Motor neuron (in vitro differentiated cells): Measurements from ENCODE around the gene STK39. TPM values are rescaled to one million over a fixed set of nuclear protein-coding genes. Genes with fewer than 3 reads are reported as not detected.

Experiments
- ATAC-seq, 8 experiments: fragments of 200-7000 bp; cut with Tn5 transposase; replicated peaks in 6 of 8; 2 replicates each; pipeline ENCODE4 v1.8.0; 2021; ENCODE audit warnings: mild to moderate bottlenecking in 8 of 8, moderate library complexity in 8 of 8
- H3K27ac ChIP-seq, 2 donors: fragments of 250-450 bp; sonication (Bioruptor Pico); 2 replicates each; pipeline ENCODE4 v1.9.0; 2021; ENCODE audit warnings: antibody characterized with exemption in 2 of 2, mild to moderate bottlenecking in 2 of 2, moderate library complexity in 1 of 2
- H3K4me1 ChIP-seq, 2 donors: fragments of 250-450 bp; sonication (Bioruptor Pico); replicated peaks in 1 of 2; 2 replicates each; pipeline ENCODE4 v1.6.1; 2021; ENCODE audit warnings: antibody characterized with exemption in 2 of 2, mild to moderate bottlenecking in 2 of 2, moderate library complexity in 1 of 2
- H3K4me3 ChIP-seq, 5 donors: fragments of 250-450 bp; sonication (Bioruptor Pico); 2 replicates each; pipeline ENCODE4 v1.9.0; 2021; ENCODE audit warnings: antibody characterized with exemption in 5 of 5, mild to moderate bottlenecking in 5 of 5, moderate library complexity in 4 of 5
- whole genome bisulfite sequencing, 10 experiments: fragments of 450-650 bp; shearing (Covaris generic); methylation state at CpG; one replicate each; pipeline ENCODE4 v1.0.0; 2022; 5-methylcytosine and 5-hydroxymethylcytosine counted together
- in situ Hi-C, 9 experiments: fragments of 400-800 bp; cut with MboI; loops; one replicate each; pipeline ENCODE4 v1.15.0; 2021; ENCODE audit warnings: low sequenced_read_pairs in 9 of 9, low pct_unique_long_range_greater_than_20kb in 2 of 9; ENCODE audit not compliant: unreplicated experiment in 9 of 9
- total RNA-seq, 8 experiments: library from RNA; unstranded; fragments of 300-600 nt; gene quantifications; 2 replicates each; pipeline versions ENCODE4 v1.2.3 to v1.2.4, GENCODE V29; 2022

Gene STK39
- total RNA-seq, 8 experiments from 2014 or later: 12.3 to 43.3 (median 30.2) TPM

DNA sequence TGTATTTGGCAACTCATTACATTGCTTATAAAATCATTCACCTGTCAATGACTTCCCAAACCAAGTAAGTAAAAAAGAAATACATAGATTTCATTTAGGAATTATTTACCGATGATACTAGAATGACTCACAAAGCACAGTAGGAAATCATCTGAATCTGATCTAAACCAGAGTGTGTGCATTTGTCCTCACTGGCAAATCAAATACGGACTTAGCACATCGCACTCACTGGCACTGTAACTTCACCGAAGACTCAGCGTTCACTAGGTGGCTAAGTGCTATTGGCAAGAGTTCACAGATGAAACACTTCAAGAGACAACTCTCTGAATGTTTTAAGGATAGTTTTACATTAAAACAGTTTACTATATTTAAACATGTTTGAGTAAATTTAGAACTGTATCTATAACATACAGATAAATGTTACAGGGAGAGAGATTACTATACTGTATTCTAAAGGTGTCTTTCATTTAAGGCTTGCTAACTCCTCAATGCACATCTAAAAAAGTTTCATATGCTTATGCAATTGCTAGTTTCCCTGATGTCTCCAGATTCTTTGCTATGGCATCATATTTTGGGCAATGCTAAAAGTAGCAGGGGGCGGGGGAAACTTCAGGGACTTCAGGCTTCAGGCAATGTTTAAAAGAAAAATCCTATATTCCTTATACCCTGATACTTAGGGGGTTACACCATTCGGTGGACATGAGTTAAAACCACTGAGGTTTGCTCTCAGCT, 48.8 kb downstream of the STK39 start:
- H3K4me1 ChIP-seq: peaks cover 17 to 27% of the 10 kb centered on the region in 2 donors
- ATAC-seq: peak in 2 of 8 experiments; percentile 39 to 53
- H3K27ac ChIP-seq: no peak overlapping the region
- no peak overlapping the region for H3K4me3 ChIP-seq
- 16 to 94% (median 88%) methylated on average over 2 to 7 of the region's 7 CpGs for WGBS, 10 experiments
- in situ Hi-C loops: no loop called here

DNA sequence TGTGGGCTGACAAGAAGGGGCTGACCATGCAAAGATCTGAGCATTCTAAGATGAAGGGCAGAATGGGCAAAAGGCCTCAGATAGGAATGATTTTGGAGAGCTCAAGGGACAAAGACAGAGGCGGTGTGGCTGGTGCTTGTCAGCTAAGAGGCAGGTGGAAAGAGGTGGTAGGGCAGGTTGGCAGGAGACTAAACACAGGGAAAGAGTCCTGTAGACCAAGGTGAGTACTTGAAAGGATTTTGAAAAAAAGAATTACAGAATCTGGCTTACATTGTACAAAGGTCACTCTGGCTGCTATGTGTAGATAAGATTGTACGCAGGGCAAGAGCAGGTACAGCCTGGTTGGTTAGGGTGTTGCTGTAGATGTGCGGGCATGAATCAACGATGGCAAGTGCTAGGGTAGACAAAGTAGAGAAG, 50.6 kb downstream of the STK39 start:
- in situ Hi-C loops: no loop called here
- no peak overlapping the region for H3K27ac ChIP-seq
- ATAC-seq: no peak
- peaks cover 32 to 42% of the 10 kb centered on the region in 2 donors for H3K4me1 ChIP-seq
- H3K4me3 ChIP-seq: no peak overlapping the region
- WGBS, 10 experiments: 92 to 100% (median 100%) methylated on average over 2 to 4 of the region's 4 CpGs; no CpG with 5 or more reads in 3 of the 10 experiments

DNA sequence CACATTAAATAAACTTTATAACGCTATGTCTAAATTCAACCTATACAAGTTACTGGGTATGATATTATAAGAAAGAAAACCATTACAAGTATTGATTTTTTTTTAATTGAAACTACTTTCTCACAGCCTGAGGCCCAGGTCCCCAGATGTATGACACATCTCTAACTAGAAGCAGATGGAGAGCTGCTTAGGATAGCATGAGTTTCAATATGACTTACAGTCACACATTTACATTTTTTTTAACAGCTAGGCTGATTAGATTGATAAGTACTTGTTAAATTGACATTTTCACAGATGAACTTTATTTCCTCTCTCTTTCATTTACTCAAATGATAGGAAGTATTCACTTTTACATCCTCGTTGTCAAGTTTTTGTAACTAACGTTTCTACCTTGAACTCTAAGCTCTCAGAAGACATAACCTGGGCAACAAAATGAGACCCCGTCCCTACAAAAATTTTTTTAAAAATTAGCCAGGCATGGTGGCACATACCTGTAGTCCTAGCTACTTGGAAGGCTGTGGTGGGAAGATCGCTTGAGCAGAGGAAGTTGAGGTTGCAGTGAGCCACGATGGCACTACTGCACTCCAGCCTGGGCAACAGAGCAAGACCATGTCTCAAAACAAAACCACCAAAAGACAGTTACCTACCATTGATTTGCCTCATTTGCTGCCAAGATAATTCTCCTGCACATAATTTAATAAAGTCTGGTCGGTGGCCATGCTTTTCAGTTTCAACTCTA, 52.4 kb downstream of the STK39 start:
- peak in 4 of 8 experiments; percentile 2 to 52 (median 37) for ATAC-seq
- 58 to 100% (median 86%) methylated on average over 1 to 6 of the region's 7 CpGs; no CpG with 5 or more reads in 1 of the 10 experiments for WGBS, 10 experiments
- H3K4me1 ChIP-seq: peaks cover 32 to 45% of the 10 kb centered on the region in 2 donors
- in situ Hi-C loops: no loop called here
- no peak overlapping the region for H3K4me3 ChIP-seq
- no peak overlapping the region for H3K27ac ChIP-seq

DNA sequence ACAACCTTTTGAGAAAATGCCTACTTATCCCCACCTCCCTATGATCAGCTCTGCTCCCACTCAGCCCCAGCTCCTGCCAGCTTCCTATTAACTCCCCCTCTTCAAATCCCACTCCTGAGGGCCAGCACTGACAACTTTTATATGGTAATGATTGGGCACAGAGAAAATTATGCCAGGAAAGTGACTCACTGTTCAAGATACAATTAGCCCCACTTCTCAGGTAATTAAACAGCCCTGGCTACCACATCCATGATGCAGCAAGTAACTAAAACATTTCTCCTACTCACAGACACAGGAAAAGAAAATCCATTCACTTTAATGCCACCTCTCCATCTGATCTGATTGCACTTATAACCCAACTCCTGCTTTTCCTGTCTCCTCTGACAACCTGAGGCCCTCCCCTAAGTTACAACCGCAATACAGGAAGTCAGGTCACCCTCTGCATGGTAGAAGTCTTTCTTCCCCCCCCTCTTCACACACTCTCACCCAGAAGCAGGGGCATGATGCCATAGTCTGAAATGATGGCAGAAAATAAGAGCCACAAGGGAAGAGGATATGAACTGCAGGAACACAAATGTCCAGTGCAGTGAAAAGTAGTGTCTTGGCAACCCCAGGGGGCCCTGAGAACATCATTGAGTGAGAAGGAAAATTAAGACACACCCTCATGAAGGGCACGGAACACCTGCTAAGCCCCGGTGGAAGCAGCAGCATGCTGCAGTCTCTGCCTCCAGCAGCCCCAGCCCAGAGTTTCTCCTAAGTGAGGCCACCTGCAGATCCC, 54.4 kb downstream of the STK39 start:
- in situ Hi-C loops: no loop called here
- Histone ChIP-seq H3K4me1 (peaks cover 38 to 52% of the 10 kb centered on the region in 2 donors), H3K27ac (peak overlapping the region in 1 of 2 donors; percentile 46), H3K4me3 (no peak overlapping the region)
- peak in 5 of 8 experiments; percentile 27 to 78 (median 73) for ATAC-seq
- WGBS, 10 experiments: 20 to 84% (median 76%) methylated on average over 1 to 3 of the region's 3 CpGs; no CpG with 5 or more reads in 6 of the 10 experiments

DNA sequence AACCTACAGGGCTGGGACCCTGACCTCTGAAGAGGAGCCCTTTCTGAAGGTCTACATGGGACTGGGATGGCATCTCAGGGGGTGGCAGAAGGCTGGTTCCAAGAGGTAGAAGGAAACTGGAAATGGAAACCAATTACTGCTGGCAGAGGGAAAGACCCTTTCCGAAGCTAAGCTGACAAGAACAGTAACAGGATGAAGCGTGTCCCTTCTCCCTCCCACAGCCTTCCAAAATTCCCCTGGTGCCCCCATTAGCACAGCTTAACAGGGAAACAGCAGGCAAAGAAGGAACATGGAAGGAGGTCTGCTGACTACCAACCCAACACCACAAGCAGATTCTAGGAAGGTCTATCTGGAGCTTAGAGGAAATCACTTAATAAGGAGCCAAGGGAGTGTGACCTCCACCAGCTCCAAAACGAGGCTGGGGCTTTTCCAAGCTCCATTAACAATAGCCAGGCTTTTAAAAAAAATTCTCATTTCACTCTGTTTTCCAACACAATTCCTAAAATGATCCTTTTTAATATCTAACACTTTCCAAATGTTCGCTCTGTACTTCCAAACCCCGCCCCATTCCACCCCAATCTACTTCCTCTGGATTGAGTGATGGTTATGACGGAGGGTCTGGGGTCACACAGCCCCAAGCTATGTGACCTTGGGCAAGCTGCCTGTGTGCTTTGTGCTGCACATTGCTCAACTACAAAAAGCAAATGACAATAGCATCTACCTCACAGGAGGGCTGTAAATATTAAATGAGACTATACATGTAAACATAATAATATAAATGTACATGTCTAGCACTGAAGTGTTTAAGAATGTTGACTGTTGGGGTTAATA, 55.2 kb downstream of the STK39 start:
- 33 to 100% (median 92%) methylated on average over 1 to 5 of the region's 6 CpGs; no CpG with 5 or more reads in 1 of the 10 experiments for WGBS, 10 experiments
- Histone ChIP-seq H3K27ac (peak overlapping the region in 1 of 2 donors; percentile 26), H3K4me1 (peaks cover 41 to 56% of the 10 kb centered on the region in 2 donors), H3K4me3 (no peak overlapping the region)
- ATAC-seq: no peak
- in situ Hi-C loops: no loop called here

DNA sequence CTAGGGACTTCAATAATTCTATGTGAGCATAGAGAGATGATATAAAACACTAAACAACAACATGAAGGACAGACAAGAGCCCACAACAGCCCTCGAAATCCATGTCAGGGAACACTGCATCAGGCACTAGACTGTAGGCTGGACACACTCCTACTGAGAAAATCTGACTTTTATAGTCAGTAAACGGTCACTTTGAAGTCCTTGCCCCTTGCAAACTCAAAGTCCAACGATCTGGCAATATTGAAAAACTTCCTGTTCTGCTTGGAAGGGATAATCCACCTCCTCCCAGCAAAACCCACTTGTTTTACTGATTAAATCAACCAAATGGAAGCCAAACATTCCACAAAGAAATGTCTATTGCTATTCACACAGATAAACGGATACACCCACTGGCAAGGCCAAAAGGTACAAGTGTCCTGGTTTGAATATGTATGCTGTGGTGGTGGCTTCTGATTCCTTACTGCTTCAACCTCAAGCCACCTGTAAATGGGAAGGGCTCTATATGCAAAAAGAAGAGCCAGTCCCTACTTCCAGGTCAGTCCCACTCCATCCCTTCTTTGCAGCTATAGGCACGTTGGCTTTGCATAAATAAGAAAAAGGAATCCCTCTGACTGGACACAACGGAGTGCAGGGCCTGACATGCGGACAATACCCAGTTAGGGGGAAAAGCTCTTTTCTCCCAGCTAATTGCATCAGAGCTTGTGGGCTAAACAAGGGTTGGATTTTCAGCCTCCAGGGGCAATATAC, 56.6 kb downstream of the STK39 start:
- in situ Hi-C loops: no loop called here
- H3K27ac ChIP-seq: no peak overlapping the region
- H3K4me1 ChIP-seq: peaks cover 47 to 70% of the 10 kb centered on the region in 2 donors
- H3K4me3 ChIP-seq: no peak overlapping the region
- WGBS, 10 experiments: 4 to 100% (median 58%) methylated on average over 1 to 6 of the region's 7 CpGs; no CpG with 5 or more reads in 2 of the 10 experiments
- peak; percentile 7 to 89 (median 44) for ATAC-seq

DNA sequence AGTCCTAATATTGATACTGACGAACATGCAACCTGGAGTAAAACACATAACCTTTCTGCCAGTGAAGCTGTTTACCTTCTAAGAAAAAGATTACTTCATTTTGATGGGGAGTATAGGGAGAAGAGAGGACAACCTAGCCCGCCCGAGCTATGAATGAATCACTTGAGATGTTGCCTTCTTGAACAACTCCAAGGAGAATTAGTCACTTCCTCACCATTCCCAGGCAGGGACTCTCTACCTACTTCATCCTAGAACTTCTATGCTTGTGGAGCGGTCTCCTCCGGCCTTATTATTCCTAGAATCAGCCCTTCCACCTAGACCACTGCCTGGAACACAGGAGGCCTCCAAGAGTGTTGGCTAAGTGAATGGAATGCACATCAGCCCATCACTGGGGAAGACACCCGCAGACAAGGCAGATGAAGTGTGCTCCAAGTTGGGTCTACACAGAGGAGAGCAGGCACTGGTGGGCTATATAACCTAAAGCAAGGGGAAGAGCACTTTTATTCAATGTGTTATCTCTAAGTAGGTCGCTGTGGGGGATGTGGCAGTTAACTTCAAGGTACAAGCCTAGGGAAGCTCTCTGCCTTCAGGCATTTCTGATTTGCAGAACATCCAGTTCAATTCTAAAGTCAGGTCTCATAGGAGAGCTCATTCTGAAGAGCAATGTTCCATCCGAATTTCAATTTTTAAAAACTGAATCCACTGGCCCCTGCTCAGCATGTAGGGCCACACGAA, 57.4 kb downstream of the STK39 start:
- H3K27ac ChIP-seq: no peak overlapping the region
- H3K4me1 ChIP-seq: peaks cover 50 to 77% of the 10 kb centered on the region in 2 donors
- in situ Hi-C loops: no loop called here
- 36 to 100% (median 93%) methylated on average over 1 to 8 of the region's 9 CpGs for WGBS, 10 experiments
- peak in 1 of 8 experiments; percentile 2 for ATAC-seq
- no peak overlapping the region for H3K4me3 ChIP-seq

DNA sequence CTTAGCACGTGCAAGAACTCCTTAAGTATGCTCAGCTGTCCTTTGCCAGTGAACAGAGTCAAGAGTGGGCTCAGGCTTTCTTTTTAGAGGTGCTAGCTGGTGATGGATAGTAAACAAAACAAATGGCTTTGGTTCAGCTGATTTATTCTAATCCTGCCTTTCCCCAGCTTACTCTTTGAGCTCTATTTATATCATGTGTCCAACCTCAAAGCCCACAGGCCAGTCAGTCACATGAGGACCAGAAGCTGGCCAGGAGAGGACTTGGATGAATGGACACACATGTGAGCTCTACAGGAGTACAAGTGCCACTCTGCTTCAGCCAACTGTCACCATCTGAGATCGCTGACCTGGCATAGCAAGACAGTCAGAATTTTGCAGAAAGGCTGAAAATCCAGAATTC, 59.4 kb downstream of the STK39 start:
- ATAC-seq: peak in 3 of 8 experiments; percentile 33 to 40 (median 34)
- Histone ChIP-seq H3K27ac (no peak overlapping the region), H3K4me1 (peaks cover 42 to 80% of the 10 kb centered on the region in 2 donors), H3K4me3 (no peak overlapping the region)
- in situ Hi-C loops: no loop called here
- WGBS, 10 experiments: 50 to 100% (median 94%) methylated on average over 1 to 2 of the region's 2 CpGs; no CpG with 5 or more reads in 2 of the 10 experiments

DNA sequence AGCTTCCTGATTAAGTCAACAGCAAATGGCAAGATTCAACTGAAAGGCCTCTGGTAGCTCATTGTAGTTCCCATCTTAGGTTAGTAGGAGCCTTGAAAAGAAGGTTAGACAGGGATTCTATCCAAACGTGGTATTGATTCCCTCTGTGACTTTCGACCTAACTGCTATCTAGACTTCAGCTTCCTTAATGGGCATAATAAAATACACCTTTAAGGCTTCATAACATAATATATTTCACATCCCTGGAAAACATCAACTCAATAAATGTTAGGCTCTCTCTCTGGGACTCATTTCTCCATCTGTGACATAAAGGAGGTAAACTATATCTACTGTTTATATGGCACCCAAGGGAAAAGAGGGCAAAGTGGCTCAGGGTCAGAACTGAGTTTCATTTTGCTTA, 60.9 kb downstream of the STK39 start:
- Histone ChIP-seq H3K4me1 (peaks cover 29 to 80% of the 10 kb centered on the region in 2 donors), H3K4me3 (no peak overlapping the region), H3K27ac (no peak overlapping the region)
- in situ Hi-C loops: no loop called here
- 60 to 100% (median 85%) methylated on average over 1 to 2 of the region's 2 CpGs; no CpG with 5 or more reads in 5 of the 10 experiments for WGBS, 10 experiments
- ATAC-seq: no peak

DNA sequence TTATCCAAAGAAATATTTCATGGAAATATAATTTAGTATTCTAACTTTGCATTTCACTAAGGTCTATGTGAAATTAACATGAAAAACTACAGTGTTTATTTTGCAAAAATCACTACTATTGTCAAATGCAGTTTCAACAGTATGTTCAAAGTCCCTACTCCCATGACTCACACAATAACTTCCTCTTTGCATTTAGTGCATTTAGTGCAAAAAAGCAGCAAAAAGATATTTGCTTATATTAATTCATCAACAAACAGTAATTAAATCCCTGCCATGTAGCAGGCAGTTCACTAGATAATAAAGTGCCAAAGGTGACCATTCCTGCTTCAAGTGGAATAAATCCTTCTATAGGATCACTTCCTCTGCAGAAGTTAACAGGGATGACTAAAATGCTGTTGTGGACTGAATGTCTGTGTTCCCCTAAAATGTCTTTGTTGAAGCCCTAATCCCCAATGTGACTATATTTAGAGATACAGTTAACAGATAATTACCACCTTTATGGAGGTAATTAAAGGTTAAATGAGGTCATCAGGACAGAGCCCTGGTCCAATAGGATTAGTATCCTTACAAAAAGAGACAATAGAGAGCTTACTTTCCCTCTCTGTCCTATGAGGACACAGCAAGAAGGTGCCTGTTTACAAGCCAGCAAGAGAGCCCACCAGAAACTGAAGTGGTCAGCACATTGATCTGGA, 61.7 kb downstream of the STK39 start:
- H3K4me1 ChIP-seq: peaks cover 24 to 80% of the 10 kb centered on the region in 2 donors
- in situ Hi-C loops: no loop called here
- H3K4me3 ChIP-seq: no peak overlapping the region
- H3K27ac ChIP-seq: no peak overlapping the region
- ATAC-seq: peak in 2 of 8 experiments; percentile 5 to 6
